ENCODE results near the gene GCN1. TPM values are rescaled to one million over a fixed set of nuclear protein-coding genes. Genes with fewer than 3 reads are reported as not detected.
A peak's percentile ranks its signal among the peaks of the same experiment; 100 is the strongest.

GCN1 gene
- total and polyA plus RNA-seq, 10 of the 15 experiments (the other 5 are each of a cell fraction or from before 2014, with no cell fraction given), result 10.8 to 150 (median 58.3) TPM

DNA sequence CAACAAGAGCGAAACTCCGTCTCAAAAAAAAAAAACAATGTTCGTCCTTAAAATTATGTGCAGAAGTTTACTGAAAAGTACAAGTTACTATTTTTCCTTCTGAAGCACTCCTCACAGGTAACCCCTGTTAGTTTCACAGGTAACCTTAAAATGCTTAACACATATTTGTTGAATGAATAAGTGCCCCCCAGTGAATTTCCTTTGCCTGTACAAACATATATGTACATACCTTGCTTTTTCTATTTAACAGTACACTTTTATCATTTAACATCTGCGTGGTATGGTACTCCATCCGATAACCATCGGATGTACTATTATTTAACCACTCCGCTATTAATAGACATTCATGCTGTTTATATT is 76.6 kb downstream of the GCN1 start:
- peak overlapping the region; percentile 76 for H3K4me3 ChIP-seq
- H3K27me3 ChIP-seq (replicated peaks in 1 of 2; ENCODE audit: control insufficient read depth in 2 of 2, insufficient read depth in 2 of 2, low read length in 1 of 2), result no peaks in the 10 kb centered on the region
- ChIA-PET SMC1A (ENCODE audit: uncharacterized antibody, unreplicated experiment) (interaction anchor here (1.1 to 9.8 kb wide), 12 partner anchors 8 to 103 kb away, joined by 3 to 142 read pairs (median 12); partner anchors contain the start of gene RPLP0), RAD21 (ENCODE audit: unreplicated experiment) (interaction anchor here (1.2 to 9.6 kb wide), 7 partner anchors 14 to 175 kb away, joined by 3 to 118 read pairs (median 17); partner anchors contain the start of genes RNU4-1 and RPLP0), POLR2A (interaction anchor here (0.6 to 10.4 kb wide), 19 partner anchors 7 to 1011 kb away, joined by 3 to 141 read pairs (median 6); partner anchors contain the start of genes BICDL1, PXN and RPLP0), CTCF (interaction anchor here (0.8 to 6.4 kb wide), 7 partner anchors 7 to 129 kb away, joined by 3 to 61 read pairs (median 9); partner anchors contain the start of genes BICDL1 and RPLP0)
- TF ChIP-seq ZBED1 (IDR thresholded peaks at IDR 0.05; ENCODE audit: borderline replicate concordance), result 0 out of 2 replicates have a peak, but pooled peaks have one; percentile 35
- TF ChIP-seq STAT3 (IDR thresholded peaks at IDR 0.05; ENCODE audit: low read depth, low read length), result no peak
- TF ChIP-seq, protein P1, sequence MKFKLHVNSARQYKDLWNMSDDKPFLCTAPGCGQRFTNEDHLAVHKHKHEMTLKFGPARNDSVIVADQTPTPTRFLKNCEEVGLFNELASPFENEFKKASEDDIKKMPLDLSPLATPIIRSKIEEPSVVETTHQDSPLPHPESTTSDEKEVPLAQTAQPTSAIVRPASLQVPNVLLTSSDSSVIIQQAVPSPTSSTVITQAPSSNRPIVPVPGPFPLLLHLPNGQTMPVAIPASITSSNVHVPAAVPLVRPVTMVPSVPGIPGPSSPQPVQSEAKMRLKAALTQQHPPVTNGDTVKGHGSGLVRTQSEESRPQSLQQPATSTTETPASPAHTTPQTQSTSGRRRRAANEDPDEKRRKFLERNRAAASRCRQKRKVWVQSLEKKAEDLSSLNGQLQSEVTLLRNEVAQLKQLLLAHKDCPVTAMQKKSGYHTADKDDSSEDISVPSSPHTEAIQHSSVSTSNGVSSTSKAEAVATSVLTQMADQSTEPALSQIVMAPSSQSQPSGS (IDR thresholded peaks at IDR 0.05; ENCODE audit: low read length), result 0 out of 2 replicates have a peak, but pooled peaks have one; percentile 30
- no peaks in the 10 kb centered on the region for H3K9me3 ChIP-seq (replicated peaks; ENCODE audit: control insufficient read depth, insufficient read depth, low read length)
- peak overlapping the region; percentile 99 for H3K4me2 ChIP-seq (ENCODE audit: control insufficient read depth, insufficient read depth)
- H3K36me3 ChIP-seq (ENCODE audit: control insufficient read depth in 2 of 2, insufficient read depth in 2 of 2, low read length in 1 of 2), result peaks cover 0 to 16% of the 10 kb centered on the region in 2 experiments; a peak in 2 of 4 replicates
- peaks cover 66% of the 10 kb centered on the region for H3K79me2 ChIP-seq (ENCODE audit: control insufficient read depth, insufficient read depth, low read length)
- peaks cover 12% of the 10 kb centered on the region for H4K20me1 ChIP-seq (ENCODE audit: control insufficient read depth, insufficient read depth)
- in situ Hi-C loops (cut with MboI), result no loop called here
- DNase-seq (ENCODE audit: low read depth, low spot score), result no peak
- TSS peak; percentile 83 for BruUV-seq (replicated peaks)
- H3K9ac ChIP-seq (ENCODE audit: control insufficient read depth, insufficient read depth, low read length), result peak overlapping the region; percentile 84
- H3K27ac ChIP-seq (ENCODE audit: control insufficient read depth, insufficient read depth), result peak overlapping the region; percentile 97
- intact Hi-C loops (cut with micrococcal nuclease; ENCODE audit: unreplicated experiment), result loop anchor here (2.0 to 10.0 kb wide), 3 partner anchors 15 to 147 kb away; partner anchors contain the start of genes GCN1 and PXN
- 21% methylated on average over 7 of the region's 7 CpGs for WGBS (ENCODE audit: insufficient coverage, insufficient replicate concordance, low lambda C conversion rate, missing lambda C conversion rate)
- FAIRE-seq, result no peak
- H2AFZ ChIP-seq (ENCODE audit: control insufficient read depth, low read depth, low read length), result no peak overlapping the region
- H3K4me1 ChIP-seq (ENCODE audit: control insufficient read depth, insufficient read depth, low read length), result peaks cover 51% of the 10 kb centered on the region
- no peak for ATAC-seq
